OCI-LY3 (cell line): Measurements from ENCODE around the gene TTLL5.

Experiments
- CTCF ChIP-seq: fragments of 200-600, 300-600 bp; sonication (generic); IDR thresholded peaks from 2 replicates; pipeline ENCODE4 v1.5.1; 2014; ENCODE audit warnings: antibody characterized with exemption, low read length, low read depth
- EZH2phosphoT487 ChIP-seq: fragments of 200-600 bp; shearing (Covaris generic); IDR thresholded peaks from 2 replicates; pipeline ENCODE4 v1.6.1; 2018; ENCODE audit warnings: antibody characterized with exemption, mixed run types, low read depth

GRCh38 chr14:75811136-75811829 lies 150.2 kb downstream of the TTLL5 start:
- TF ChIP-seq CTCF = no peak
- no peak for TF ChIP-seq EZH2phosphoT487
